ENCODE data around the gene PSMG1. TPM values are rescaled to one million over a fixed set of nuclear protein-coding genes. Genes with fewer than 3 reads are reported as not detected.

PSMG1 gene
- total and polyA plus RNA-seq, 2 donors (not counting 3 experiments of a cell fraction or from before 2014, with no cell fraction given), result 43.2 to 75.9 TPM

DNA sequence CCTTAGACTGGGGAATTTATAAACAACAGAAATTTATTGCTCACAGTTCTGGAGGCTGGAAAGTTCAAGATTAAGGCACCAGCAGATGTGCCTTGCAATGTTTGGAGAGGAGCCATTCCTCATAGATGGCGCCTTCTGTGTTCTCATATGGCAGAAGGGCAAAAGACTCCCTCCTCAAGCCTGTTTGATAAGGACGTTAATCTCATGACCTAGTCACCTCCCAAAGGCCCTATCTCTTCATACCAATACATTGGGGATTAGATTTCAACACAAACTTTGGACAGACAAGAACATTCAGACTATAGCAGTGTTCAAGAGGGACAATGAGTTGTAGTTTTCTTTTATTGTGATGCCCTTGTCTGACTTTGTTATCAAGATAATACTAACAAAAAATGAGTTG, 34.3 kb downstream of the PSMG1 start:
- no peak overlapping the region for H3K4me2 ChIP-seq (ENCODE audit: insufficient read depth, low read length)
- dilution Hi-C loops (cut with MboI; ENCODE audit: extremely low pct_ligation_motif_present, low sequenced_read_pairs), result no loop called here
- FAIRE-seq (no peak), DNase-seq (ENCODE audit: low read depth, low spot score) (no peak)
- no peaks in the 10 kb centered on the region for H3K36me3 ChIP-seq (ENCODE audit: control insufficient read depth in 2 of 2, extremely low read depth in 1 of 2, insufficient read depth in 2 of 2, low read length in 2 of 2)
- CTCF ChIA-PET, result no interaction called here
- no peaks in the 10 kb centered on the region for H3K9me3 ChIP-seq (replicated peaks; ENCODE audit: control insufficient read depth, insufficient read depth, low read length)
- H2AFZ ChIP-seq (ENCODE audit: low read depth, low read length), result no peak overlapping the region
- H3K27ac ChIP-seq (ENCODE audit: insufficient read depth, low read depth, low read length), result no peak overlapping the region
- BruUV-seq (replicated peaks), result no TSS peak
- H3K79me2 ChIP-seq (ENCODE audit: control insufficient read depth, insufficient read depth, low read length), result no peaks in the 10 kb centered on the region
- peaks cover 0 to 2% of the 10 kb centered on the region in 2 experiments for H3K27me3 ChIP-seq (ENCODE audit: control insufficient read depth in 2 of 2, insufficient read depth in 2 of 2, low read length in 2 of 2)
- H4K20me1 ChIP-seq (replicated peaks; ENCODE audit: control insufficient read depth, extremely low read depth, insufficient read depth, low read length), result no peaks in the 10 kb centered on the region
- POLR2A ChIA-PET, result no interaction called here
- TF ChIP-seq EZH2 (IDR thresholded peaks at IDR 0.05; ENCODE audit: borderline replicate concordance, low read depth, low read length, severe bottlenecking), result no peak
- no peak for TF ChIP-seq GATA2 (IDR thresholded peaks at IDR 0.05; ENCODE audit: insufficient read depth, insufficient read length, low read depth, low read length)
- TF ChIP-seq, protein P1, sequence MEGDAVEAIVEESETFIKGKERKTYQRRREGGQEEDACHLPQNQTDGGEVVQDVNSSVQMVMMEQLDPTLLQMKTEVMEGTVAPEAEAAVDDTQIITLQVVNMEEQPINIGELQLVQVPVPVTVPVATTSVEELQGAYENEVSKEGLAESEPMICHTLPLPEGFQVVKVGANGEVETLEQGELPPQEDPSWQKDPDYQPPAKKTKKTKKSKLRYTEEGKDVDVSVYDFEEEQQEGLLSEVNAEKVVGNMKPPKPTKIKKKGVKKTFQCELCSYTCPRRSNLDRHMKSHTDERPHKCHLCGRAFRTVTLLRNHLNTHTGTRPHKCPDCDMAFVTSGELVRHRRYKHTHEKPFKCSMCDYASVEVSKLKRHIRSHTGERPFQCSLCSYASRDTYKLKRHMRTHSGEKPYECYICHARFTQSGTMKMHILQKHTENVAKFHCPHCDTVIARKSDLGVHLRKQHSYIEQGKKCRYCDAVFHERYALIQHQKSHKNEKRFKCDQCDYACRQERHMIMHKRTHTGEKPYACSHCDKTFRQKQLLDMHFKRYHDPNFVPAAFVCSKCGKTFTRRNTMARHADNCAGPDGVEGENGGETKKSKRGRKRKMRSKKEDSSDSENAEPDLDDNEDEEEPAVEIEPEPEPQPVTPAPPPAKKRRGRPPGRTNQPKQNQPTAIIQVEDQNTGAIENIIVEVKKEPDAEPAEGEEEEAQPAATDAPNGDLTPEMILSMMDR (IDR thresholded peaks at IDR 0.05; ENCODE audit: extremely low read depth in 1 of 2, insufficient read depth in 1 of 2, low read depth in 1 of 2, low read length in 2 of 2), result no peak
- TF ChIP-seq POLR2AphosphoS5 (IDR thresholded peaks at IDR 0.05; ENCODE audit: insufficient read depth, low read depth, low read length), result no peak
- no peak for TF ChIP-seq JUN (IDR thresholded peaks at IDR 0.05; ENCODE audit: borderline replicate concordance, insufficient read depth, insufficient read length, low read depth)
- no peak for TF ChIP-seq MYC (IDR thresholded peaks at IDR 0.05; ENCODE audit: low read depth, low read length)
- no peak for TF ChIP-seq FOS (IDR thresholded peaks at IDR 0.05; ENCODE audit: borderline replicate concordance, insufficient read depth, low read length)
- TF ChIP-seq MAX (IDR thresholded peaks at IDR 0.05; ENCODE audit: insufficient read depth, insufficient read length), result no peak
- no peak for TF ChIP-seq POLR2A (IDR thresholded peaks at IDR 0.05; ENCODE audit: low read depth, low read length)
- no peaks in the 10 kb centered on the region for H3K9me1 ChIP-seq (replicated peaks; ENCODE audit: control insufficient read depth, extremely low read depth, insufficient read depth, low read length)
- intact Hi-C loops (cut with micrococcal nuclease), result no loop called here
- no peaks in the 10 kb centered on the region for H3K4me1 ChIP-seq (ENCODE audit: control insufficient read depth, extremely low read depth, insufficient read depth, low read length)
- no peak overlapping the region for H3K9ac ChIP-seq (replicated peaks; ENCODE audit: extremely low read depth, insufficient read depth, low read length)
- no peak overlapping the region for H3K4me3 ChIP-seq (replicated peaks in 1 of 3; ENCODE audit: insufficient read depth in 1 of 3, low read depth in 1 of 3, low read length in 3 of 3)
